Chondrocyte (in vitro differentiated cells): ENCODE measurements around the gene PLA2G3. TPM values are rescaled to one million over a fixed set of nuclear protein-coding genes. Genes with fewer than 3 reads are reported as not detected.
"Not testable (repeated sequence)": the region's sequence is repeated elsewhere in the genome, so short reads cannot be mapped to it uniquely, and the experiment has no call there.

Experiments used
- DNase-seq: peaks from one replicate; pipeline ENCODE4 v3.0.0; 2021; ENCODE audit warnings: mixed read lengths, low spot score
- H3K27ac Mint-ChIP-seq: one replicate; pipeline ENCODE4 v1.8.0; 2021; ENCODE audit warnings: mild to moderate bottlenecking, moderate library complexity, mixed read lengths; ENCODE audit not compliant: unreplicated experiment
- H3K27me3 Mint-ChIP-seq: 2 replicates; pipeline ENCODE4 v1.8.0; 2021; ENCODE audit warnings: low read depth, mixed read lengths
- H3K36me3 Mint-ChIP-seq: 2 replicates; pipeline ENCODE4 v1.8.0; 2021; ENCODE audit warnings: low read depth, mixed read lengths
- H3K4me1 Mint-ChIP-seq: 2 replicates; pipeline ENCODE4 v1.8.0; 2021; ENCODE audit warnings: low read depth, mild to moderate bottlenecking, mixed read lengths
- H3K4me3 Mint-ChIP-seq: one replicate; pipeline ENCODE4 v1.8.0; 2021; ENCODE audit warnings: mild to moderate bottlenecking, moderate library complexity, mixed read lengths; ENCODE audit not compliant: unreplicated experiment
- H3K9me3 Mint-ChIP-seq: 2 replicates; pipeline ENCODE4 v1.8.0; 2021; ENCODE audit warnings: low read depth, mixed read lengths
- total RNA-seq: library from RNA; stranded (reverse); gene quantifications from 3 replicates; pipeline ENCODE4 v1.2.1, GENCODE V29; 2021
- TF ChIP-seq, protein P1 (sequence below): fragments of 200-600 bp; sonication (generic); IDR thresholded peaks from 2 replicates; pipeline ENCODE4 v1.5.0; 2021; ENCODE audit warnings: antibody characterized with exemption, mild to moderate bottlenecking, moderate library complexity

Gene PLA2G3
- total RNA-seq, 1 donor from 2014 or later, result 0.07 TPM

DNA sequence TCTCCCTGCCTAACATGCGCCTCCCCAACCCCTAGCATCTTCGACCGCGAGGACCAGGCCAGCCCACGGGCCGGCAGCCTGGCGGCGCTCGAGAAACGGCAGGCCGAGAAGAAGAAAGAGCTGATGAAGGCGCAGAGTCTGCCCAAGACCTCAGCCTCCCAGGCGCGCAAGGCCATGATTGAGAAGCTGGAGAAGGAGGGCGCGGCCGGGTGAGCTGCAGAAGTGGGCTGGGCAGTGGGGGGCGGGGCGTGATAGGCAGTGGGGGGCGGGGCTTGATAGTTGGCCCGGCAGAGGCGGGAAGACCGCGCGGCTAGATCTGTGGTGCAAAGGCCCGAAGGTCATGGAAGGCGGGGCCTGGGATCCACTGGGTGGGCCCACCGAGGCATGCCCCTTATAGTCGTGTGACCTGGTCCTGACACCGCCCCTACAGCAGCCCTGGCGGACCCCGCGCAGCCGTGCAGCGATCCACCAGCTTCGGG, 41.6 kb downstream of the PLA2G3 start:
- Mint-ChIP-seq H3K9me3 (no peaks in the 10 kb centered on the region), H3K27me3 (no peaks in the 10 kb centered on the region), H3K4me3 (no peak overlapping the region), H3K36me3 (peaks cover 22% of the 10 kb centered on the region), H3K4me1 (peaks cover 20% of the 10 kb centered on the region), H3K27ac (no peak overlapping the region)
- no peak for DNase-seq
- TF ChIP-seq, protein P1, sequence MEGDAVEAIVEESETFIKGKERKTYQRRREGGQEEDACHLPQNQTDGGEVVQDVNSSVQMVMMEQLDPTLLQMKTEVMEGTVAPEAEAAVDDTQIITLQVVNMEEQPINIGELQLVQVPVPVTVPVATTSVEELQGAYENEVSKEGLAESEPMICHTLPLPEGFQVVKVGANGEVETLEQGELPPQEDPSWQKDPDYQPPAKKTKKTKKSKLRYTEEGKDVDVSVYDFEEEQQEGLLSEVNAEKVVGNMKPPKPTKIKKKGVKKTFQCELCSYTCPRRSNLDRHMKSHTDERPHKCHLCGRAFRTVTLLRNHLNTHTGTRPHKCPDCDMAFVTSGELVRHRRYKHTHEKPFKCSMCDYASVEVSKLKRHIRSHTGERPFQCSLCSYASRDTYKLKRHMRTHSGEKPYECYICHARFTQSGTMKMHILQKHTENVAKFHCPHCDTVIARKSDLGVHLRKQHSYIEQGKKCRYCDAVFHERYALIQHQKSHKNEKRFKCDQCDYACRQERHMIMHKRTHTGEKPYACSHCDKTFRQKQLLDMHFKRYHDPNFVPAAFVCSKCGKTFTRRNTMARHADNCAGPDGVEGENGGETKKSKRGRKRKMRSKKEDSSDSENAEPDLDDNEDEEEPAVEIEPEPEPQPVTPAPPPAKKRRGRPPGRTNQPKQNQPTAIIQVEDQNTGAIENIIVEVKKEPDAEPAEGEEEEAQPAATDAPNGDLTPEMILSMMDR, result no peak

DNA sequence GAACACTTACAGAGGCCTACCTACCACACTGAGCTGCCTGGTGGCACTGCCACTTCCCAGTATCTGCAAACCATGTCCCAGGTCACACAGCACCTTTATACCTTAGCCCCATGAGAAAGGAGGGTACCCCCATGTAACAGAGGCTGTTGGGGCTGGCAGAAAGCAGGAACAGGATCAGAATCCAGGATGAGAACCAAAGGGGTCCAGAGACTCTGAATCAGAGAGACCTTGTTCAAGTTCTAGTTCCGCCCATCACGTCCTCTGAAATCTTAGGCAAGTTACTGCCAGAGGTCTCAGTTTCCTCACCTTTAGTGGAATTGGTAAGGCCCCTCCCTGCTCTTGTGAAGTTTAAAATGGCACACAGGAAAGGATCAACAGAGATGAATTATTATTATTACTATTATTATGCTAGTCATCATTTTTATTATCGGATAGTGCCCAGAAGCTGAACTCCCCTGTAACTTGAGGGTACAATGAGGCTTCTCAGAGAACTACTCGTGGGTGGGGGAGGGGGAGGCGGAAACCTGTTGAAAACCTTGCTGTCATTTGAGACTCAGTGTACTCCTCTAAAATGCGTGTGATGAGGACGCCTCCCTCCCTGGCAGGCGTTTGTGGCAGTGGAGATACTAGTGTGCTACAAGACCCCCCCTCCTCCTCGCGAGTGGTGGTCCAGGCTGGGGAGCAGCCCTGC, 42.2 kb downstream of the PLA2G3 start:
- H3K9me3 Mint-ChIP-seq, result no peaks in the 10 kb centered on the region
- H3K27ac Mint-ChIP-seq, result no peak overlapping the region
- H3K27me3 Mint-ChIP-seq, result no peaks in the 10 kb centered on the region
- no peak overlapping the region for H3K4me3 Mint-ChIP-seq
- H3K36me3 Mint-ChIP-seq, result peaks cover 22% of the 10 kb centered on the region
- H3K4me1 Mint-ChIP-seq, result peaks cover 19% of the 10 kb centered on the region
- TF ChIP-seq, protein P1, result no peak
- no peak for DNase-seq

GRCh38 chr22:31097539-31097938, 42.8 kb downstream of the PLA2G3 start:
- H3K4me1 Mint-ChIP-seq, result peaks cover 13% of the 10 kb centered on the region
- not testable (repeated sequence) for DNase-seq, H3K27ac Mint-ChIP-seq, H3K27me3 Mint-ChIP-seq, H3K4me3 Mint-ChIP-seq, H3K9me3 Mint-ChIP-seq
- H3K36me3 Mint-ChIP-seq, result peaks cover 22% of the 10 kb centered on the region

DNA sequence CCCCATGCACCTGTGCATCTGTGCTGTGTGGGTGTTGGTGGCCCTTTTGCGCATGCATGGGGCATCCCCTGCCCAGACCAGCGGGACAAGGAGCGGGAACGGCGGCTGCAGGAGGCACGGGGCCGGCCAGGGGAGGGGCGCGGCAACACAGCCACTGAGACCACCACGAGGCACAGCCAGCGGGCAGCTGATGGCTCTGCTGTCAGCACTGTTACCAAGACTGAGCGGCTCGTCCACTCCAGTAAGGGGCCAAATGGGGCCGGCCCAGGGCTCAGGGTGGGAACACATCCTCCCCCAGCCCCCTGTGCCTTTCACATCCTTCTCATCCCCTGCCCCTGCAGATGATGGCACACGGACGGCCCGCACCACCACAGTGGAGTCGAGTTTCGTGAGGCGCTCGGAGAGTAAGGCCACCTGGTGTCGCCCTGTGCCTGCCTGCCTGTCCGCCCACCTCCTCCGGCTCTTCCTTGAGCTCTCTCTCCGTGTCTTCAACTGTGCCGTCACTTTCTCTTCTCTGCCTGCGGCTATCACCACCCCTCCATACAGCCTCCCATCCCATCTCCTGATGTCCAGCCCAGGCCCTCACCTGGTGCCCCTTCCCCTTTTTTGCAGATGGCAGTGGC, 43.5 kb downstream of the PLA2G3 start:
- Mint-ChIP-seq H3K36me3 (peaks cover 25% of the 10 kb centered on the region), H3K4me3 (no peak overlapping the region), H3K27ac (no peak overlapping the region), H3K27me3 (no peaks in the 10 kb centered on the region), H3K4me1 (peaks cover 5% of the 10 kb centered on the region), H3K9me3 (no peaks in the 10 kb centered on the region)
- DNase-seq, result no peak
- TF ChIP-seq, protein P1, result no peak

DNA sequence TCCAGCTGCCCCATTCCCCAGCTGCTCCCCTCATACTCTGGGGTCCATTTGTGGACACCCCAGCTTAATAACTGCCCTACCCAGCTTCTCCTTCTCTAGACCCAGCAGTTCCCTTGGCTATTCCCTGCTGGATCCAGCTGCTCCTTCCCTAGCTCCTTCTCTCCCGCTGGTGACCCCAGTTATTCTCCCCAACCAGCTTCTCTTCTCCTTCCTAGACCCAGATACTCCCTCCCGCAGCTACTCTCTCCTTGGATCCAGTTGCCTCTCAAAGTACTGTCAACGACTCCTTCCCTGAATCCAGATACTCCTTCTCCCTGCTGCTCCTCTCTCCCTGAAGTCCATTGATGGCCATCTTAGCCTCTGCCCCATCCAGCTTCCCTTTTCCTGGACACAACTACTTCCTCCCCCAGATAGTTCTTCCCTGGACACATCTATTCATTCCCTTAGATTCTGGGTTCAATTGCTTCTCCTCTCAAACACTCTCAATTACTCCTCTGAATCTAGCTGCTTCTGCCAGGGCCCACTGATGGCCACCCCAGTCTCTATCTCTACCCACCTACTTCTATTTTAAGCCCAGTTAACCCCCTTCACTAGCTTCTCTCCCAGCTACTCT, 44.6 kb downstream of the PLA2G3 start:
- DNase-seq, result no peak
- H3K4me1 Mint-ChIP-seq, result no peaks in the 10 kb centered on the region
- H3K27me3 Mint-ChIP-seq, result no peaks in the 10 kb centered on the region
- no peaks in the 10 kb centered on the region for H3K9me3 Mint-ChIP-seq
- H3K36me3 Mint-ChIP-seq, result peaks cover 23% of the 10 kb centered on the region
- no peak overlapping the region for H3K27ac Mint-ChIP-seq
- H3K4me3 Mint-ChIP-seq, result no peak overlapping the region
- TF ChIP-seq, protein P1, result no peak
